Cardiac fibroblast (primary cell): ENCODE results near the gene TRAF3.
"Not testable (repeated sequence)": the region's sequence is repeated elsewhere in the genome, so short reads cannot be mapped to it uniquely, and the experiment has no call there.

Experiments
- DNase-seq, 2 donors: peaks; one replicate each; pipeline versions ENCODE4 v3.0.0 to v3.0.0-alpha.2; 2010; ENCODE audit warnings: low read depth in 2 of 2
- H3K4me3 ChIP-seq, 2 donors: replicated peaks in 1 of 2; 1 replicate in 1 of 2; 2 replicates in 1 of 2; pipeline ENCODE4 v1.5.1; 2011; ENCODE audit warnings: low read depth in 2 of 2, low read length in 2 of 2, mild to moderate bottlenecking in 2 of 2, moderate library complexity in 1 of 2
- CTCF ChIP-seq: IDR thresholded peaks from one replicate; pipeline ENCODE4 v1.5.1; 2011; ENCODE audit warnings: low read depth, mild to moderate bottlenecking, low read length, inconsistent platforms

The TRAF3 gene

GRCh38 chr14:102822311-102822863, 45.1 kb downstream of the TRAF3 start:
- H3K4me3 ChIP-seq = no peak overlapping the region
- no peak for TF ChIP-seq CTCF
- peak in 1 of 2 donors; percentile 28 for DNase-seq

DNA sequence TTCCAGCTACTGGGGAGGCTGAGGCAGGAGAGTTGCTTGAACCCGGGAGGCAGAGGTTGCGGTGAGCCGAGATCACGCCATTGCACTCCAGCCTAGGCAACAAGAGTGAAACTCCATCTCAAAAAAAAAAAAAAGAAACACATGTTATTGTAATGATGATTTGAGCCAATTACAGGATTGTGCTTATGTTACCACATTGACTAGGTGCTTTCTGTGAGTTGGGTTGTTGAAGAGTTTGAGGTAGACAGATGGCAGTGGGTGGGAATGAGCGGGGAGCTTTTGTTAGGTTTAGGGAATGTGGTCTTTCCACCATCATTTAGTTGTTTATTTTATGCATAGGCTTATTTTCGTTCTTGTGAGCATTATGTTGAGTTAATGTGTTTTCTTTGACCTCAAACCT, 45.6 kb downstream of the TRAF3 start:
- DNase-seq, H3K4me3 ChIP-seq: not testable (repeated sequence)

DNA sequence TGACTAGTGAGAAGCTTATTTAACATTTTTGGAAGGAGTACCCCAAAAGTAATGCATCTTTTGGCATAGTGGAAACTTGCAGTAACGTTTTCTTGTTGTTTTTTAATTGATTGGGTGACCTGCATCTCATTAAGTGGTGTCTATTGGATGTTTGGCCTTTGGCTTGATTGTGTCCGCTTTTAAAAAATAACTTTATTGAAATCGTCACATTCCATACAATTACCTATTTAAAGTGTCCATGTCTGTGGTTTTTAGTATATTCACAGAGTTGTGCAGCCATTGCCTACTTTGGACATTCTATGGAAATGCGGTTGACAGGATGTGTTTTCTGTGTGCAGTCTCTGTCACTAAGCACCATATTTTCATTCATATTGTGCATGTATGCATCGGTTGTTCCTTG, 46.3 kb downstream of the TRAF3 start:
- TF ChIP-seq CTCF = no peak
- DNase-seq = no peak
- H3K4me3 ChIP-seq = no peak overlapping the region

- TF ChIP-seq CTCF = no peak
- DNase-seq = peak in 1 of 2 donors; percentile 71
- no peak overlapping the region for H3K4me3 ChIP-seq
These were observed 47.6 kb downstream of the TRAF3 start for GRCh38 chr14:102824832-102825231.

- DNase-seq = no peak
- H3K4me3 ChIP-seq = no peak overlapping the region
- no peak for TF ChIP-seq CTCF
These were observed 48.3 kb downstream of the TRAF3 start for GRCh38 chr14:102825307-102826095.

- no peak overlapping the region for H3K4me3 ChIP-seq
- no peak for TF ChIP-seq CTCF
- no peak for DNase-seq
These were observed 48.9 kb downstream of the TRAF3 start for GRCh38 chr14:102826161-102826560.

GRCh38 chr14:102826751-102827675, 49.8 kb downstream of the TRAF3 start:
- H3K4me3 ChIP-seq = no peak overlapping the region
- TF ChIP-seq CTCF = no peak
- no peak for DNase-seq
